Skeletal muscle tissue (tissue), 4 donors: ENCODE results near the gene ST6GALNAC2. TPM values are rescaled to one million over a fixed set of nuclear protein-coding genes. Genes with fewer than 3 reads are reported as not detected.

Source experiments
- H3K27ac ChIP-seq: one replicate; pipeline ENCODE4 v1.7.0; 2013; ENCODE audit warnings: mild to moderate bottlenecking, low read depth, low read length, inconsistent platforms
- H3K27me3 ChIP-seq, 3 donors: one replicate each; pipeline ENCODE4 v1.7.0; 2013; ENCODE audit warnings: low read length in 3 of 3; ENCODE audit not compliant: control insufficient read depth in 3 of 3, insufficient read depth in 3 of 3
- H3K36me3 ChIP-seq, 3 donors: one replicate each; pipeline ENCODE4 v1.7.0; 2013; ENCODE audit warnings: low read length in 3 of 3; ENCODE audit not compliant: control insufficient read depth in 3 of 3, insufficient read depth in 3 of 3
- H3K4me1 ChIP-seq, 3 donors: one replicate each; pipeline ENCODE4 v1.7.0; 2013; ENCODE audit warnings: low read length in 3 of 3, mild to moderate bottlenecking in 3 of 3; ENCODE audit not compliant: control insufficient read depth in 3 of 3, insufficient read depth in 3 of 3
- H3K4me3 ChIP-seq, 3 donors: one replicate each; pipeline ENCODE4 v1.7.0; 2013; ENCODE audit warnings: low read length in 3 of 3
- H3K9ac ChIP-seq, 3 donors: one replicate each; pipeline ENCODE4 v1.7.0; 2013; ENCODE audit warnings: low read length in 3 of 3, mild to moderate bottlenecking in 3 of 3, moderate library complexity in 2 of 3, low read depth in 1 of 3
- H3K9me3 ChIP-seq, 3 donors: one replicate each; pipeline ENCODE4 v1.7.0; 2013; ENCODE audit warnings: low read length in 3 of 3; ENCODE audit not compliant: control insufficient read depth in 3 of 3
- total RNA-seq: library from RNA; depleted of rRNA; stranded (reverse); fragments of >200 nt; gene quantifications from one replicate; pipeline ENCODE4 v1.2.3, GENCODE V29; 2014
- donor health status: Osteomylitis.

ST6GALNAC2 gene
- total RNA-seq, 1 donor from 2014 or later: 2.6 TPM

DNA sequence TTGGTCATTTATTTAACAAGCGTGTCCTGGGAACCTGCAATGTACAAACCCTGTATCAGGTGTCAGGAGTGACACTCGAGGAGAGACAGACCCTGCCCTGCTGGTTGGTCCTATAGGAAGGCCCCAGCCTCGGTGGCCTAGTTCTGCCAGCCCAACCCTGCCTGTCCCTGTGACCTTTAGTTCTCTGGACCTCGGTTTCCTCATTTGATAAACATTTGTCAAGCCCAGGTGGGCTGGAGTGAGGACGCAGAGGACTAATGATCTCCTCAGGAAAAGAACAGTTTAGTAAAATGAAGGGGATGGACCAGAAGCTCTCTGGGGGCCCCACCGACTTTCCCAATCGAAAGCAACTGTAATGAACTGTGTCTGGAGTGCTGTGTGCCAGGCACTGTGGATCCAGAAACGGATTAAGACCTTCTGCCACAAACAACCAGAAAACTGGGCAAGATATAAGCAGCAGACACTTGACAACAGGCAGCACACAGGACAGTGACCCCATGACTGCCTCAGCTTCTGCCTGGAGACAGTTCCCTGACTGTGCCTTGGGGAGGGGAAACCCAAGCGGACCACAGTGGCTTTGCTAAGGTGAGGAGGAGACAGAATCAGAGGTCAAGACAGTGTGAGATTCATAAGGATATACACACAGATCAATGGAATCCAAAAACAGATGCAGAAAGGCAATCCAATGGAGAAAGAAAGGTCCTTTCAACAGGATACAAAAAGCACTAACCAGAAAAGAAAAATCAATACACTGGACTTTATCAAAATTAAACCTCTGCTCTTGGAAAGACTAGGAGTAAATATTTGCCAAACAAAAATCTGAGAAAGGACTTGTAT is 37.1 kb downstream of the ST6GALNAC2 start:
- Histone ChIP-seq H3K36me3 (no peaks in the 10 kb centered on the region), H3K27ac (peak overlapping the region; percentile 42), H3K9ac (peak overlapping the region; percentile 33 to 61 (median 40)), H3K9me3 (no peaks in the 10 kb centered on the region), H3K4me3 (no peak overlapping the region), H3K27me3 (no peaks in the 10 kb centered on the region), H3K4me1 (peaks cover 46 to 61% (median 61%) of the 10 kb centered on the region in 3 donors)

DNA sequence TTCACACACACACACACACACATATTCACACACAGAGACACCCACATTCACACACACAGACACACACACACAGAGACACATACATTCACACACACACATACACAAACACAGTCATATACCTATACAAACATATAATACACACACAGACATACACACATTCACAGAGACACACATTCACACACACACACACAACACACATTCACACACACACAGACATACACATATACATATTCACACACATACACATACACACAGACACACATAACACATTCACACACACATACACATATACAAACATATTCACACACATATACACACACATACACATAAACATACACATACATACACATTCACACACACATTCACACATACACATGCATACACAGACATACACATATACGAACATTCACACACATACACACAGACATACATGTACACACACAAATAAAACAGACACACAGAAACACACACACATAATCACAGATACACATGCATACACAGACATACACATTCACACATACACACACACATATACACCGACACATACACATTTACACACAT is 37.9 kb downstream of the ST6GALNAC2 start:
- no peaks in the 10 kb centered on the region for H3K27me3 ChIP-seq
- peaks cover 55 to 68% (median 63%) of the 10 kb centered on the region in 3 donors for H3K4me1 ChIP-seq
- H3K9ac ChIP-seq: peak overlapping the region in 1 of 3 donors; percentile 42
- no peaks in the 10 kb centered on the region for H3K9me3 ChIP-seq
- no peak overlapping the region for H3K4me3 ChIP-seq
- H3K36me3 ChIP-seq: no peaks in the 10 kb centered on the region
- H3K27ac ChIP-seq: no peak overlapping the region

DNA sequence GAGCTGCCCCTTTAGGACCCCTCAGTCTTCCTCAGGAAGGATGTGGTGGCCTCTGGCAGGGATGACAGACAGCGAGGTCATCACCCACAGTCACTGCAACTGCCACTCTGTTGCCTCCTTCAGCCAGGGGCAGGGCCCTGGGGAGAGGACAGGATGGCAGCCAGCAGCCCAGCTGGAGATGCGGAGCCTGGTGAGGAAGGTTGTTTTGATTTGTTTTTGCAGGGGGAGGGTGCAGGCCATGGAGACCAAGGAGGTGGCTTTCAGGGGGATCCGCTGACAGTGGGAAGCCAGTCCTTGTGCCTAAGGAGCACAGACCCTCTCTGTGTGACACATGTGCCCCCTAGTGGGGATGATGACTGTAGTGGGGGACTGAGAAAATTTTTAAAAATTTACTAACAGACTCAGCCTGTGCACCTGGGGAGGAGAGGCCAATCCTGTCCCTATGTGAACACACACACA is 38.4 kb downstream of the ST6GALNAC2 start:
- H3K27ac ChIP-seq: peak overlapping the region; percentile 7
- peaks cover 57 to 70% (median 68%) of the 10 kb centered on the region in 3 donors for H3K4me1 ChIP-seq
- H3K4me3 ChIP-seq: no peak overlapping the region
- no peaks in the 10 kb centered on the region for H3K9me3 ChIP-seq
- H3K36me3 ChIP-seq: no peaks in the 10 kb centered on the region
- peak overlapping the region in 2 of 3 donors; percentile 42 to 45 for H3K9ac ChIP-seq
- no peaks in the 10 kb centered on the region for H3K27me3 ChIP-seq

DNA sequence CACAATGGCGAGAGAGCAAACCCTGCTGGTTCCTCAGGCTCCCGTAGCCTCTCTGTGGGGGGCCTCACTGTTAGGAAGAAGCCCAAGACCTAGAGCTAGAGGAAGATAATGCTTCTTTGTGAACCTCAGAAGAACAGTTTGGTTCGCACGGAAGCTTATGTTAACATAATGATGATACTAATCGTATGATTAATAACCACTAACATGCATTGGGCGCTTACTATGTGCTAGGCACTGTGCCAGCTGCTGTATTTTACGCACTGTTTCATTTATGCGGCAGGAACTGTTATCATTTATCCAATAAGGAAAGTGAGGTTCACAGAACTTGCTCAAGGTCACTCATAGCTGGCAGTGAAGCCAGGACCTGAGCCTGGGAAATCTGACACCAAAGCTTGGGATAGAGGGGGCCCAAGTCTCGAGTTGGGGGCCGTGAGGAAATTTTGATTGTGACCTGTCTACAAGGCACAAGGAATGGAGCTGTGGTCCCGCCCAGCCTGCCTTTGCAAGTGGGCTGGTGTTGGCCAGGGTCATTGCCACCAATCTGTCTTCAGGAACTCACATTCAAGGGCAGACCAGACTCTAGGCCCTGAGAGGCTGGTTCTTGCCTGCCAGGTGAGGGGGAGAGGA is 39.0 kb downstream of the ST6GALNAC2 start:
- no peaks in the 10 kb centered on the region for H3K27me3 ChIP-seq
- peaks cover 57 to 70% (median 68%) of the 10 kb centered on the region in 3 donors for H3K4me1 ChIP-seq
- peak overlapping the region in 1 of 3 donors; percentile 45 for H3K9ac ChIP-seq
- H3K36me3 ChIP-seq: no peaks in the 10 kb centered on the region
- peak overlapping the region; percentile 7 for H3K27ac ChIP-seq
- H3K4me3 ChIP-seq: no peak overlapping the region
- H3K9me3 ChIP-seq: no peaks in the 10 kb centered on the region

DNA sequence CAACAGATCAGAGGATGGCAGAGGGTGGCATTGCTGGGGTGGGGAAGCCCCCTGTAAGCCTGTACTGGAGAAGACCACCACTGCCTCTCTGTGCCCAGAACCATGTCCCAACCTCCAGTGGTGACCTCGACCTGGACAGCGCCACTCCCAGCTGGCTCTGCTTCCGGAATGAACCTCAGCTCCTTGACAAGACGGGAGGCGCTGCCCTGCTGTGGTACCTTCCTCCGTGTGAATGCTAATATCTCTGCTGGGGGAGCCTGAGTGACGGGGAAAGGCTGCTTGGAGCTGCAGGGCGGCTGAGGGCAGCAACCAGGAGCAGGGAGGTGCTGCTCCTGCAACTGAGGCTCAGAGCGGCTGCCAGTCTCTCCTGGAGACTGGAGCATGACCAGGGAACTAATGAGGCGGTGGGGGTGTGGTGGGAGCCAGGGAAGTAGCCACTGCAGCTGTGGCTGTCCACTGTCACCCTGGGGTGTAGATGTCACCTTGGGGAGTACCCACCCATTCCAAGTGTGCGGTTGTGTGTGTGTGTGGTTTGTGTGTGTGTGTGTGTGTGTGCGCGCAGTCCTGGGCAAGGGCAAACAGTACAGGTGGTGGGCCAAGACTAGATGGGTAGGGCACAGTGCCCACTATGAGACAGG is 39.6 kb downstream of the ST6GALNAC2 start:
- Histone ChIP-seq H3K9me3 (no peaks in the 10 kb centered on the region), H3K9ac (peak overlapping the region in 1 of 3 donors; percentile 57), H3K36me3 (no peaks in the 10 kb centered on the region), H3K27ac (no peak overlapping the region), H3K4me1 (peaks cover 60 to 75% (median 71%) of the 10 kb centered on the region in 3 donors), H3K27me3 (no peaks in the 10 kb centered on the region), H3K4me3 (no peak overlapping the region)

DNA sequence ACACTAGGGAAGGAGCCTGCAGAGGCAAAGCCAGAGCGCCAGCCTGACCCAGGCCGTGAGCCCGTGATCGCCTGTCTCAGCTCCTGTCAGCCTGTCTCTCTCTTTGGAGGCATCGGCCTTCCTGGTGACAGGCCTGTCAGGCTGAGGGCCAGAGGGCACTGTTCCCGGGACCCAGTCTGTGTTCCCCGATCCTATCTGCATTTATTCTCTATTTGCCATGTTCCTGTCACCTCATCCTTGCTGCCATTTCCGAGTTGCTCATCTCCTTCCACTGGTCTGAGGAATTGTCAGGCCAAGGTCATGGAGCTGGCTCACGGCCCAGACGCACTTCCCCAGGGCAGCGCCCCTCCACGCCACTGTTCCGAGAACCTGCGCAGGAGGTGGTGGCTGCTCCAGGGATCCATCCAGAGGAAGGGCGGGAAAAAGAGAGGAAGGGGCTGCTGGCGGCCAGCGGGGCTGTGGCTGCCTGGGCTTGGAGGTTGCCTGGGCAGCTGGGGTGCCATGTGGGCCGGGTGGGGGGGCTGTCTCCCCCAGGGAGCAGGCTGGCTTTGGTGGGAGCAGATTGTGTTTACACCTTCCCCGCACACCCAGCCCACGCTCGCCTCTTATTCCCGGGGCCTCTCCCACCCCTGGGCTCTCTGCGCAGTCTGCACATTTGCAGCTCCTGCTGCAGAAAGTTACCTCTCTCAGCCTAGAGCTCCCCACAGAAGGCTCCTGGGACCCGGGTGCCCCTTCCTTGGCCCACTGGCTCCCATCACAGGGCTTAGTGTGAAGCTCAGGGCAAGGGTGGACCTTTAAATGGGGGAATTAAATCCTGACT is 40.9 kb downstream of the ST6GALNAC2 start:
- Histone ChIP-seq H3K4me3 (peak overlapping the region in 2 of 3 donors; percentile 4 to 6), H3K27me3 (no peaks in the 10 kb centered on the region), H3K9ac (peak overlapping the region; percentile 38 to 70 (median 59)), H3K27ac (peak overlapping the region; percentile 47), H3K4me1 (peaks cover 63 to 82% (median 76%) of the 10 kb centered on the region in 3 donors), H3K9me3 (no peaks in the 10 kb centered on the region), H3K36me3 (no peaks in the 10 kb centered on the region)

DNA sequence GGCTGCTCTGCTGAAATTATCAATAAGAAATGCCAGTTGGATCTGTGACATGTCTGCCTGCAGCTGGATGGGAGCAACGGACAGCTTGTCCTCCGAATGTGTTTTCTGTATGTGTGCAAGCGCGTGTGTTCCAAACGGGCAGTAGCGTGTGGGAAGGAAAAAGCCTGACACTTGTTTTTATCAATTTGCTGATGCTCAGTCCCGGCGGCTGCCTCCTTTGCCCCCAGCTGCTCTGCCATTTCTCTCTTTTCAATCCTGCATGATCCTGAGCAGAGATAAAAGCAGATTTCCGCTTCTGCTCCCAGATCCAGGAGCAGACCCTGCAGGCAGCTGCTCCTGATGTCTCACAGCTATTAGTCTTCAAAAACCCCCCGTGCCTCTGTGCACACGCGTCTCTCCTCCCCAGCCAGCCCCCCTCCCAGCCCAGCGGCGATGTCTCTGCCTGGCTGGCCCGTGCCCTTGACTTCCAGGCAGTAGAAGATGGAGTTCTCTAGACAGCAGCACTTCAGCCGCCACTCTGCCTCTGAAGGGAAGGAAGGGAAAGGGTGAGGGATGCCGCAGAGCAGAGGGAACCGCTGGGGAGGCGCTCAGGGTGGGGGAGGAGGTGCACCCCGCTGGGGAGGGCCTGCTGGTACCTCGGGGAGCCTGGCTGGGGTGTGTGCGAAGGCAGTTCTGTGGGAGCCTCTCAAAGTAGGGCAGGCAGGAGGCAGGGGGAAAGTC is 41.7 kb downstream of the ST6GALNAC2 start:
- peak overlapping the region in 2 of 3 donors; percentile 6 to 19 for H3K4me3 ChIP-seq
- peak overlapping the region; percentile 47 for H3K27ac ChIP-seq
- peaks cover 0 to under 1% (median 0%) of the 10 kb centered on the region in 3 donors for H3K27me3 ChIP-seq
- H3K9ac ChIP-seq: peak overlapping the region; percentile 38 to 70 (median 59)
- no peaks in the 10 kb centered on the region for H3K36me3 ChIP-seq
- H3K9me3 ChIP-seq: no peaks in the 10 kb centered on the region
- H3K4me1 ChIP-seq: peaks cover 67 to 86% (median 79%) of the 10 kb centered on the region in 3 donors

DNA sequence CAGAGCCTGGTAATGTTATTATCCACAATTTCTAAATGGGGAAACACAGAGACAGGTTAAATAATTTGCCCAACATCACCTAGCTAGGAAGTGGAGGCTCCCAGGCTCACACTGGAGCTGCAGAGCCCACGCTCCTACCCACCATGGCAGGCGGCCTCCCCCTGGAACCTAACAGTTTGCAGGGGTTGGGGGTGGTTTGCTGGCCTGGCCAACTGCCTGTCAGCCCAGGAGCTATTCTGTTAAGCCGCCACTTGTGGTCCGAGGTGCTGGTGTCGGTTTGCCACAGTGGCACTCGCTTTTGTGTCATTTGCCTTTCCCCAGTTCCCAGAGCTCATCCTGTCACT is 42.2 kb downstream of the ST6GALNAC2 start:
- Histone ChIP-seq H3K36me3 (no peaks in the 10 kb centered on the region), H3K9ac (no peak overlapping the region), H3K27me3 (peaks cover 1 to 6% (median 3%) of the 10 kb centered on the region in 3 donors), H3K9me3 (no peaks in the 10 kb centered on the region), H3K4me1 (peaks cover 69 to 82% (median 79%) of the 10 kb centered on the region in 3 donors), H3K4me3 (no peak overlapping the region), H3K27ac (no peak overlapping the region)
